GM18520 (cell line): ENCODE results near the gene SLC25A45.
"Not testable (repeated sequence)": the region's sequence is repeated elsewhere in the genome, so short reads cannot be mapped to it uniquely, and the experiment has no call there.

ENCODE experiments used
- ATAC-seq: cut with Tn5 transposase; IDR thresholded peaks from one replicate; pipeline ENCODE4 v1.9.1; 2021; ENCODE audit not compliant: unreplicated experiment

Gene SLC25A45

DNA sequence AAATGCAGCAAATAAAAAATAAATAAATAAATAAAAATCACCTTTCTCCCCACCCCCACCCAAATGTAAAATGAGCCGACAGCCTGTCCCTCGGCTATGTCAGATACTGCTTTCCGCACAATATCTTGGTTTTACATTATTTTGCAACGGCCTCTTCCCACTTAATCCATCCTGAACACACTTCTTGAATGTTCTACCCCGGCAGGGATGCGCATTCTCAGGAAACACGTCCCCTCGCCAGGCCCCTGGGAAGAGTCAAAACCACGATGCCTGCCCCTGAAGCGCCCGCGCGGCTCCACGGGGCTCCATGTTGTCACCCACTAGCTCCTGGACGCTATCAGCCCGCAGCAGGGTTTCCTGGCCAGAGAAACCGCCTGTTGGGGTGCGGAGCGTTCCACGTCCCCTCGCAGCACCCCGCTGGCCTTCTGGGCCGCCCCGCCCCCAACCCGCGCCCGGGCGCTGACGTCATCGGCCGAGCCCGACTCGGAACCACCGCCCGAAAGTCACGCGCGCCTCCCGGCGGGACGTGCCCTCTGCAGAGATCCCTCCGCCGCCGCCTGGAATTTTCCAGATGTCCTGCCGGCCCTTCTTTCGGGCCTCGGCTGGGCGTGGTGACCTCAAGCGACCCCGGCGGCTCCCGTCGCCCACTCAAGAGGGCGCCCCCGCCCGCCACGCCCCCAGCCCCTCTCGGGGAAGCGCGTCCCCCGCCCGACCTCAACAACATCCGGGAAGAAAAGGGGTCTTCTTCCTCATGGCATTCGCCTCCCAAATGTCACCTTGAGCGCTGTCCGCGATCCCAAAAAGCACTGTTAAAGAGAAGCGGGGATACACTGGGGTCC is 39.6 kb upstream of the SLC25A45 start:
- peak; percentile 11 for ATAC-seq

DNA sequence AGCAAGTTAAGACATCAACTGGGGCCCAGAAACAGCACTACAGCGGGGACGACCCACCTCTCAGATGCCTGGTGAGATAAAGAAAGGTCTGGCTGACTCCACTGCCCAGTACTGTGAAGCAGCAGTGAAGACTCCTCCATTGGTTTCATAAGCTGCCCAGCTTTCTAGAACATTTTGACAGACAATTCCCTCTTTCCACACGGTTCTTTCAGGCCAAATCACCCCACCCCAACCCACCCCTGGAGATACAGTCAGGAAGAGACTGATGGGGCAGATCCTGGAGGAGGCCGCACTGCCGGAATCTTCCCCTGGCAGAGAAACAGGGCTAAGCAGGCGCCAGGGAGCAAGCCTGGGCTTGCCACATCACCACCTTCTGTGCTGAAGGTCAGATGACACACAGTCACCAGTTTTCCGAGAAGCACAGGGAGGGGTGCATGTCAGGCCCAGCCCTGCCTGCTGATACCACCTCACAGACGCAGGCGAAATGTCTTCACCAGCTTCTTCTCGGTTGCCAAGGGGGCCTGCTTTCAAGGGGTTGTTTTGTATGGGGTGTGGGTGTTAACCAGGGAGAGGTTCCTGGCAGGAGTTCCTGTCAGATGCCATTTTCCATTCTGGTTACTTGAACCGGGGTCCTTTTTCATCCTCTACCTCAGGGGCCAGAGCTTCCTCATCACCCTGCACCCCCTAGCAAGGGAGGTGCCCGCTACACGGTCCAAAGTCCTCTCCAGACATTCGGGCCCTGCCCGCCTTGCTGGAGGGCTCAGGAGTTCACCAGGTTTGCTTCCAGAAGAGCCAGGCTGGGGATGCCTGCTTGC is 38.7 kb upstream of the SLC25A45 start:
- ATAC-seq: peak; percentile 17

DNA sequence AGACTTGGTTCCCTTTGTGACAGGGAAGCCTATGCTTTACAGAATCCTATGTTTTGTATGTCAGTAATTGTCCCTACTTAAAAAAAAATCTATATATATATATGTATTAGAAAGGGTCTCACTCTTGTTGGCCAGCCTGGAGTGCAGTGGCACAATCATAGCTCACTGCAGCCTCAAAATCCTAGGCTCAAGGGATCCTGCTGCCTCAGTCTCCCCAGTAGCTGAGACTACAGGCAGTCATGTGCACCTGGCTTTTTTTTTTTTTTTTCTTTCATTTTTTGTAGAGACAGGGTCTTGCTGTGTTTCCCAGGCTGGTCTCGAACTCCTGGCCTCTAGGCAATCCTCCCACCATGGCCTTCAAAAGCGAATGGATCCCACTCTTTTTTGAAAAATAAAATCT is 38.1 kb upstream of the SLC25A45 start:
- no peak for ATAC-seq

DNA sequence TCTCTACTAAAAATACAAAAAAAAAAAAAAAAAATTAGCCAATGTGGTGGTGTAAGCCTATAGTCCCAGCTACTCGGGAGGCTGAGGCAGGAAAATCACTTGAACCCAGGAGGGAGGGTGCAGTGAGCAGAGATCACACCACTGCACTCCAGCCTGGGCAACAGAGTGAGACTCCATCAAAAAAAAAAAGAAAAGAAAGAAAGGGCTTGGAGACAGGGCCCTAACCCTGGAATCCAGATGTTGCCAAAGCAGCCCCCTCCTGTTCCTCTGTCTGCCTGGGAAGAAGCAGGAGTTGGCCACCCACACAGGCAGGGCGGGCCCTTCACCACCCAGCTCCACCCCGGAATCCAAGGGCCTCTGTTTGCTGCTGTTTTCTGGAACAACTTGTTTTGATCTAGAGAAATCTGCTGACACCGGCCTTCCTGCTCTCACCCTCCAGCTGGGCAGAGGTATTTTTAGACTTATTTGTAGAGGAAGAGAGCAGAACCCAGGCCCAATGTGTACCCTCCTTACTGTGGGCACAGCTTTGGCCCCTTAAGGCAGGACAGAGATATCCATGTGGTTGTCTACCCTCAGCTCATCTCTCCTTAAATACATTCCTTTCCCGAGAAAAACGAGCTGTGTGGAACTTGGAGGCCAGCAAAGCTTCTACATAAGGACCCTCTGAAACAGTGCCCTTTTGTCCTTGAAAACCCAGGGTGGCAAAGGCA is 37.5 kb upstream of the SLC25A45 start:
- no peak for ATAC-seq

DNA sequence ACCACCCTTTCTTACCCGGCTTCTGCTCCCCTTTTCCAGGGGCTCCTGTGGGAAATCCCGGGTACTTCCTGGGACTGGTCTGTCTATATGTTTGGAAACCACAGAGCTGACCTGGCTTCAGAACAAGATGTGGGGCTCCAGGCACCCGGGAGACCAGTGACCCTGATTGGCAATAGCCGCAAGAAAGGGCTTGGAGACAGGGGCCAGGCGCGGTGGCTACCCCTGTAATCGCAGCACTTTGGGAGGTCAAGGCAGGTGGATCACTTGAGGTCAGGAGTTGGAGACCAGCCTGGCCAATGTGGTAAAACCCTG is 37.0 kb upstream of the SLC25A45 start:
- no peak for ATAC-seq

DNA sequence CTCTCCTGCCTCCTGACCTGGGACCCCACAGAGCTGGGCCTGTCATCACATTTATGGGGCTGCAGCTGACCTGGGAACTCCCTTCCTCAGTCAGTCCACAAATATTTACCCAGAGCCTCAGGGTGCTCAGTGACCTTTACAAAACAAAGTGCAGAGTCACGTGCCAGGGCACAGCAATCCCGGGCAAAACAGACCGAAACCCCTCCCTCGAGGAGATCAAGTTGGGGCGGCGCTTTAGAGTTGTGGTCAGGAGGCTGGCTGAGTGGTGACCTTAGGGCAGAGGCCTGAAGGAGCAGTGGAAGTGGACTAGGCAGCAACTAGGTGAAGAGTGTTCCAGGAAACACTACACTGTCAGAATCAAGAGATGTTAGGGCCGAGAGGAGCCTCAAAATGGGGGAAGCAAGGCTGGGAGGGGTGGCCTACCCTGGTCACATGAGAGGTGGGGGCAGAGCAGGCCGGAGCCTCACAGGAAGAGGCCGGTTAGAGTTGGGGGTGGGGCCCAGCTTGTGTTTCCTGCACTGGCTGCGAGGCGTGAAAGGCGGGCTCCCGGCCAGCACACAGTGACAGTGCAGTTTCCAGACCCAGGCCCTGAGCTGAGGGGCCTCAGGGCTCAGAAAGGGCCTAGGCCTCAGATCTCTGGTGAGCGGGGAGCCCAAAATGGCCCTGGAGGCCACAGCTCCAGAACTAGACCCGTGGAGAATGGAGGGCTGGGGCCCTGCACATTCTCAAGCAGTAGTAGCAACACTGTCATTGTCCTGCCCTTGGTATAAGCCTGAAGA is 36.4 kb upstream of the SLC25A45 start:
- peak; percentile 20 for ATAC-seq

DNA sequence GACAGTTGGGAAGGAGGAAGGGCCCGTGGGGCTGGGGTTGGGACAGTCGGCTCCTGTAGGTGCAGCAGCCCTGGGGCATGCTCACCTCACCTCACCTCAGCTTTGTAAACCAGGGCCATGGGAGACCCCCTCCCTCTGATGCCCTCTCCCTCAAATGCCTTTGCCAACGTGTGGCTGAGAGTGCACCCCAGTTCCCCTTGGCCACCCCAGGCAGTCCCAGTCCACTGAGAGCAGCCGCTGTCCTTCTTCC is 35.9 kb upstream of the SLC25A45 start:
- ATAC-seq: no peak

DNA sequence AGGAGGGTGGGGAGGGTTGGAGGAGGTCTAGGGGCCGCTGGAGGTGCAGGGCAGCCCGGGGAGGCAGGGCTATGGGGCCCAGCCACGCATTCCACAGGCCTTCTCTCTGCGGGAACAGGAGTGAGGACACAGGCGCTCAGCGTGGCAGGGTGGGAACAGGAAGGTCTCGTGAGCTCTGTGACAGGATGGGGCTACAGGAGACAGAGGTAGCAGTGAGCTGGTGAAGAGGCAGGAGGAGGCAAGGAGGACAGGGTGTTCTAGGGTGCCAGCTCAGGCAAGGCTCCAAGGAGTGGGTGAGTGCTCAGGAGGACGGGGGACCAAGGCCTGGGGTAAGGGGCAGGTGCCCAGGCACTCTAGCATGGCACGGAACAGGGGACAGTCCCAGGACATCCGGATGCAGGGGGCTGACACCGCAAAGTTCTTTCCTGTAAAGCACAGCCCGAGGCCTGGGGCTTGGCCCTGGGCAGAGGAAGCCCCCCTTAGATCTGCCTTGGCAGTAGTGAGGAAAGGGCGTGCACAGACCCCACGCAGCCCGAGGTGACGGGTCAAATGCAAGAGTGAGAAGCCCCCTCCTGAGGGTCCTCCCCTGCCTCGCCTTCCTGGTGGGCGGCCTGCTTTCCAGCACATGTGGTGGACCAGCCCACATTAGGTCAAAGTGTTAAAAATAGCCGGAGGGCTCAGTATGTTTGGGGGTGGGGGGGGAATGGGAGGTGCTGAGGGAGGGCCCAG is 35.4 kb upstream of the SLC25A45 start:
- ATAC-seq: no peak

DNA sequence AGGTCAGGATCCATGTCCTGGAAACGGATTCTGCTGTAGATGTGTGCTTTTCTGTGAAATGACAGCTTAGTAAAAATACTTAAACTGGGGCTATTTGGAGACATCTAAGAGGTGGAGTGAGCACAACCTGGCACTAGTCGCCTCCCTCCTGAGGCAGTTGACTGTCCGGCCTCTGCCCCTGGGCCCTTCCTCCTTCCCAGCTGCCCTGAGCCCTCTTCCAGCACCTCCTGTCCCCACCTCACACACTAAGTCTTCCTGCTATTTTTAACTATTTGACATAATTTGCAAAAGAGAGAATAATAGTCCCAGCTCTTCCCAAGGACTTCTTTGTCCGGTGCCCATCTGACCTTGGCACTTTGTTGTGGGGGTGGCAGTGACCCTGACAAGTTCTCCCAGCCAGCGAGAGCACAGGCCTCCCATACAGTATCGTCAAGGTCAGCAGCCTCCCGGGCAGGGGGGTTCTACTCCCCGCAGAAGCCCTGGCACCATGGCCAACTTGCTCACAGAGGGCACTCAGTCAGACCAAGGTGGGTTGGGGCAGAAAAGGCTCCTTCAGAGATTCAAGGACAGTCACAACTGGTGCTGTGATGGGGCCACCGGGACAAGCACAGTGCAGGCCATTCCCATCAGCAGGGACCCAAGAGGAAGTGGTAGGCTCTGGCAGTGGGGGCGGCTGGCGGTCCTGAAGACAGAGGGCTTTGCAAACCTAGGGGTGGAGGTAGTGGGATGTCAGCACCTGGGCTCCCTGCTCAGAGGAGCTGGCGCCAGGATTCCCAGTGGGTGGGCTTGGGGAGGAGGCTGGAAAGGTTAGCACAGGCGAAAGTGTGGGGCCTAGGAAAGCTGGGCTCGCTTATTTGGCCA is 34.6 kb upstream of the SLC25A45 start:
- no peak for ATAC-seq

DNA sequence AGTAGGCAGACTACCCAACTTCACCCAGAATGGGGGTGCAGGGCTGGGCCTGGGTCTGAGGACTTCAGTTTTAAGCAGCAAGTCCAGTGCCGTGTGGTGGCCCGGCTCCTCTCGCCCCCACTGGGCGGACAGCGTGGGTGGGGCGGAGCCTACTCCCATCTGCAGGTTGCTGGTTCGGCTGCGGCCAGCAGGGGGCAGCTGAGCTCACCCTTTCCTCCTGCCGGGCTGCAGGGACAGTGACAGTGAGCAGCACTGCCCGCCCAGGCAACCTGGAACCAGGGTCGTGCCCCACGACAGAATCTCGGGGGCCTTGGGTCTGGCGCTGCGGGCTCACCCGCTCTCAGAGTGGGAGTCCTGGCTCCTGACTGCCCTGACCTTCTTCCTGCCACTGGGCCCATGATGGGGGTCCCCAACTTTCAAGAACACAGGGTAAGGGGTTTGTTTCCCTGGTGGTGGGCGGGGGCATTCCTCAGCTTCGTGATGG is 33.9 kb upstream of the SLC25A45 start:
- peak; percentile 30 for ATAC-seq

DNA sequence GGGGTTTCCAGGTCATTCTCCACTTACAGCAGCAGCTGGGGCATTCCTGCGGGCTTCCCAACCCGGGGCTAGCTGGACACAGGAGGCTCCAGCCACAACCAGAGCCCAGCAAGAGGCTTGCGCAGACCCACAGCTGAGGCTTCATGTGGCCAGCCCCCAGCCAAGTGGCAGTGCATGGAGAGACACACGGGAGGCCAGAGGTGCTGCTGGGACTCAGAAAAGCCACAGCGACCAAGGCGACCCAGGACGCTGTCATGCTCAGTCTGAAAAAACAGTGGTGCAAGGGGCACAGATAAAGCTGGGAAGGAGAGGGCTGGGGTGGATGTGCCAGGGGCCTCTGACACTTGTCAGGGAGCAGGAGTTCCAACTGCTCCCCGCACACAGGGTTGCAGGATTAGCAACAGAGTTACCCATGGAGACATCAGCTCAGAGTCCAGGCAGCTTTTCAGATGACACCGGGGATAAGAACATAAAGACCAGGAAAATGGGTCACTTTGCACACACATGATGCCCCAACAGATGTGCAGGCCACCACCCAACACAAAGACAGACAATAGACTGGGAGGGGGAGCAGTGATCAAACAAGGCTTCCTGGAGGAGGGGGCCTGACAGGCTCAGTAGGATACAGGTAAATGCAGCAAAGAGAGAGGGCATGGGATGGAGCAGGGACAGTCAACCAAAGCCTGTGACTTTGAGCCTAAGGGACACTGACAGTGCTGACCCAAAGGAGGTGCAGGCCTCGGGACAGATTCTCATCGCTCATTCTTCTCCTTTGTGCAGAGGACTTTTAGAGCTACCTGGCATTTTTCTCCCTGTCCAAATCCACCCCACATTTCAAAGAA is 33.3 kb upstream of the SLC25A45 start:
- ATAC-seq: no peak

DNA sequence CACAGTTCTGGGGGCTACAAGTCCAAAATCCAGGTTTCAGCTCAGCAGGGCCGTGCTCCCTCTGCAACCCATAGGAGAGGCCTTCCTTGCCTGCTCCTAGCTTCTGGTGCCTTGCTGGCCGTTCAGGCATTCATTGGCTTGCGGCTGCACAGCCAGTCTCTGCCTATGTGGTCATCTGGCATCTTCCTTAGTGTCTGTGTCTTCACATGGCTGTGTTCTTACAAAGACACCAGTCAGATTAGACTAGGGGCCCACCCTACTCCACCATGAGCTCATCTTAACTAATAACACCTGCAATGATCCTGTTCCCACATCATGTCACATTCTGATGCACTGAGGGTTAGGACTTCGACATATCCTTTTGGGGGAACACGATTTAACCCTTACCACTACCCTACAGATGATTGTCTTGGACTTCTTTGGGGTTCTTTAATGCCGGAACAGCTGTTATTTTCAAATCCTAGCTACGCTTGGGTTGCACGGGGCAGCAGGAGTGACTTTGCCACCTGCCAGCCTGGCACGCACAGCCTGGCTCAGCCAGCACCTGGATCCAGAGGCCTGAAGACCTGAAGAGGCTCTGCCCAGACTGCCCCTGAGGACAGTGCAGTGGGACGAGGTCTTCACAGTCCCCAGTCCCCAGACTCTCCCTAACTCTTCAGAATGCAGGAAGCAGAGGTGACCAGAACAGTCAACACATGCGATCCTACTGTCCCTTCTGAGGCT is 32.5 kb upstream of the SLC25A45 start:
- no peak for ATAC-seq

DNA sequence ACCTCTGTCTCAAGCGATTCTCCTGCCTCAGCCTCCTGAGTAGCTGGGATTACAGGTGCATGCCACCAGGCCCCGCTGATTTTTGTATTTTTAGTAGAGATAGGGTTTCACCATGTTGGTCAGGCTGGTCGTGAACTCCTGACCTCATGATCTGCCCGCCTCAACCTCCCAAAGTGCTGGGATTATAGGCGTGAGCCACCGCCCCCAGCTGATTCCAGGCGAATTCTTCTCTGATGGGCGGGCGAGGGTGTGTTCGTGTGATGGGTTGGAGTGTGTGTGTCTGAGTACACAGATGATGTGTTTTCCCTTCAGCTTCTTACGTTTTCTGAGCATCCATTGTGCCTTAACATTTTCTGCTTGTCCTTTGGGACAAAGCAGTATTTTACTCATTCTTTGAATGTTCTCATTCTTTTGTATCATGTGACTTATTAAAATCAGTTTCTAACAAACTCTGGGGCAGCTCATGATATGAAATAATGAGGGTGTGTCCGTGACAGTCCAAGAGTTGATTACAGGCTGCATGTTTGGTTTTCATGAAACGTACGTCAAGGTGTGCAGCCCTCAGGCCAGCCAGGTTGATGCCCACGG is 30.7 kb upstream of the SLC25A45 start:
- not testable (repeated sequence) for ATAC-seq

DNA sequence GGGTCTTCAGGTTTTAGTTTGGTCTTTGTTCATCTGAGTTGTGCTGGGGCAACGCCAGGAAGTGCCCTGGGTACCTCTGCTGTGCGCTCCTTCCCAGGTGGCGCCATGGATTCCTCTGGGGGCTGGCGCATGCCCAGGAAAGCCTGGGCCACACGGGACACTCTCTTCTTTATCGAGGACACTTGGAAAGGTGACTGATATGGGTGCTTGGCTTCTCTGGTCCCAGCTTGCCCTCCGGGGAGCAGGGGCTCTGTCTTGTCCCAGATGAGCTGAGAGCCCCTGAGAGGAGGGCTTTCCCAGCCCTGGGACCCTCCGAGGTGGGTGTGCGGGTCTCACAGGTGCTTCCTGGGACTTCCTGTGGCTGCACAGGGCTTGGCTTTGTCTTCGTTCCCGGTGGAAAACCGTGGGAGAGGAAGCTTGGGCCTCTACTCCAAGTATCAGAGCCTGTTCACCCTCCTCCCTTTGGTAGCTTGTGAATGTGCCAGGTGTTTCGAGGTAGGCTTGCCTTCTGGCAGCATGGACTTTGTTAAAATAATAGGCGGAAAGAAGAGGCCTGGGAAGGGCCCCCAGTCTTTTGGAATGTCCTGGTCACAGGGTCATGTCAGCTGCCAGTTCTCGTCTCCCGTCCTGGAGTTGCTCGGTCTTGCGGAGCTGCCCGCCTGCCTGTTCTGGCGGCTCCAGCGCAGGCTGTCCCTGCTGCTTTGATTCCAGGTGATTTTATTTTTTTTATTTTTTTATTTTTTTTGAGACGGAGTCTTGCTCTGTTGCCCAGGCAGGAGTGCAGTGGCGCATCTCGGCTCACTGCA is 30.0 kb upstream of the SLC25A45 start:
- no peak for ATAC-seq

DNA sequence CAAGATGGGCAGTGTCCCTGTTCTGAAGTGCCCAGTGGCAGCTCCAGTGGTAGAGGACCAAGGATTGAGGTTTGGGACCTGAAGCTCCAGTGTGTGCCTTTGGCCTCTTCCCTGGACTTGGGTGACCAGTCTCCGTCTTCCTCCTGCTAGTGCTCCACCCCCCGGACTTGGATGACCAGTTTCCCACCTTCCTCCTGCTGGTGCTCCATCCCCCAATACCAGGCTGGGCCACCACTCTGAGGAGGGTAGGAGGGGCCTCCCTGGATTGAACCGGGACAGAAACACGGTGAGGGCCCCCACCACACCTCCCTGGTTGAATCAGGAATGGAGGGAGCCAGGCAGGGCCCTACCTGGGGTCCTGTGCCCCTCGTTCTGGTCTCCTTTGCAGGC is 29.2 kb upstream of the SLC25A45 start:
- ATAC-seq: no peak

DNA sequence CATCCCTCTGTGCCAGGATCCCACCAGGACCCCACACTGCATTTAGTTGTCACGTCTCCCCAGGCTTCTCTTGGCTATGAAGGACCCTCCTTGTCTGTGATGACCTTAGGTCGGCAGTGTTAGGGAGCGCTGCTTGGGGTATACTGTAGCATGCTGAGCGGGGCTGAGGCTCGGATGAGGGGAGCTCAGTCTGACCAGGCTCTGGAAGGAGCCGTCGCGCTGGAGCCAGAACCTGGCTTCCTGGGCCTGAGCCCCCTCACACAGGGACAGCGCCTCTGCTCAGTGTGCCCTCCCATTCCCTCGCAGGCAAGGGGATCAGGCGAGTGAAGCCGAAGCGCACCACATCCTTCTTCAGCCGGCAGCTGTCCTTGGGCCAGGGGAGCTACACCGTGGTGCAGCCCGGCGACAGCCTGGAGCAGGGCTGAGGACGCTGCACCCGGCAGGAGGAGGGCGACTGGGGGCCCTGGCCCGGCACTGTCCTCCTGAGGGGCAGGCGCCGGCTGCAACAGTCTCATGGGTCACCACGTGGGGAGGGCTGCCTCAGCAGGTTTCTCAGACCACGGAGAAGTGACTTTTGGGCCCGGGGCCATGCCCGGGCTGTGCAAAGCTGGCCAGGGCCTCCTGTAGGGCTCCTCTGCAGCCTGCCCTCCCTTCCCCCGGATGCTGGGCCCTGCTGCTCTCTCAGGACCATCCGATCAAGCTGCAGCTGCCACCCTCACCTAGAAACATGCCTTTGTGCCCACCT is 28.7 kb upstream of the SLC25A45 start:
- no peak for ATAC-seq
